Endodermal cell (in vitro differentiated cells): Measurements from ENCODE around the gene RPL7A. TPM values are rescaled to one million over a fixed set of nuclear protein-coding genes. Genes with fewer than 3 reads are reported as not detected.

Experiments
- DNase-seq: peaks from one replicate; pipeline ENCODE4 v3.0.0-alpha.2; 2017
- H3K27ac ChIP-seq: 2 replicates; pipeline ENCODE4 v1.5.1; 2013; ENCODE audit warnings: mild to moderate bottlenecking, low read depth, low read length, moderate library complexity
- H3K27me3 ChIP-seq: 2 replicates; pipeline ENCODE4 v1.6.1; 2013; ENCODE audit warnings: mild to moderate bottlenecking, low read length, moderate library complexity; ENCODE audit not compliant: insufficient read depth, control insufficient read depth, poor library complexity, severe bottlenecking
- H3K36me3 ChIP-seq: 2 replicates; pipeline ENCODE4 v1.7.0; 2013; ENCODE audit warnings: mild to moderate bottlenecking, low read length, moderate library complexity; ENCODE audit not compliant: control insufficient read depth, insufficient read depth
- H3K4me1 ChIP-seq: one replicate; pipeline ENCODE4 v1.7.0; 2013; ENCODE audit warnings: low read length; ENCODE audit not compliant: control insufficient read depth, insufficient read depth
- H3K4me3 ChIP-seq: 2 replicates; pipeline ENCODE4 v1.5.1; 2013; ENCODE audit warnings: mild to moderate bottlenecking, low read length, moderate library complexity
- H3K9ac ChIP-seq: 2 replicates; pipeline ENCODE4 v1.6.1; 2013; ENCODE audit warnings: mild to moderate bottlenecking, low read length, moderate library complexity; ENCODE audit not compliant: poor library complexity, severe bottlenecking; ENCODE audit errors: extremely low read depth
- H3K9me3 ChIP-seq: 2 replicates; pipeline ENCODE4 v1.6.1; 2013; ENCODE audit warnings: mild to moderate bottlenecking, low read length, moderate library complexity; ENCODE audit not compliant: control insufficient read depth
- H3K27ac Mint-ChIP-seq: 2 replicates; pipeline ENCODE4 v1.8.0; 2020; ENCODE audit warnings: mixed read lengths
- H3K27me3 Mint-ChIP-seq: 2 replicates; pipeline ENCODE4 v1.8.0; 2021; ENCODE audit warnings: mild to moderate bottlenecking, mixed read lengths; ENCODE audit not compliant: insufficient read depth
- H3K36me3 Mint-ChIP-seq: 2 replicates; pipeline ENCODE4 v1.8.0; 2020; ENCODE audit warnings: low read depth, mixed read lengths
- H3K4me1 Mint-ChIP-seq: 2 replicates; pipeline ENCODE4 v1.8.0; 2020; ENCODE audit warnings: mixed read lengths
- H3K4me3 Mint-ChIP-seq: 2 replicates; pipeline ENCODE4 v1.8.0; 2020; ENCODE audit warnings: mild to moderate bottlenecking, moderate library complexity, mixed read lengths
- H3K9me3 Mint-ChIP-seq: 2 replicates; pipeline ENCODE4 v1.8.0; 2020; ENCODE audit warnings: mild to moderate bottlenecking, mixed read lengths
- CTCF ChIP-seq: fragments of 200-600 bp; sonication (generic); conservative IDR thresholded peaks from 2 replicates; pipeline ENCODE4 v1.5.0; 2021; ENCODE audit warnings: antibody characterized with exemption, mild to moderate bottlenecking
- WGBS, 2 experiments: methylation state at CpG; one replicate each; pipeline versions ENCODE4 v1.1.5 to v1.1.7; 2013; ENCODE audit warnings: missing lambda C conversion rate in 2 of 2, mixed read lengths in 1 of 2; ENCODE audit not compliant: insufficient coverage in 1 of 2, insufficient read length in 1 of 2; 5-methylcytosine and 5-hydroxymethylcytosine counted together
- total RNA-seq, 2 donors: library from RNA; stranded (reverse); fragmentation: NEBNext Ultra II Directional in 1 of 2; extraction: Animal tissue kit (Norgen Biotek cat#: 25700) in 1 of 2; gene quantifications; 2 replicates in 1 of 2; 3 replicates in 1 of 2; pipeline ENCODE4 v1.2.1, GENCODE V29; 2021

The RPL7A gene
- total RNA-seq, 2 donors from 2014 or later, result 2,418 to 2,634 TPM

DNA sequence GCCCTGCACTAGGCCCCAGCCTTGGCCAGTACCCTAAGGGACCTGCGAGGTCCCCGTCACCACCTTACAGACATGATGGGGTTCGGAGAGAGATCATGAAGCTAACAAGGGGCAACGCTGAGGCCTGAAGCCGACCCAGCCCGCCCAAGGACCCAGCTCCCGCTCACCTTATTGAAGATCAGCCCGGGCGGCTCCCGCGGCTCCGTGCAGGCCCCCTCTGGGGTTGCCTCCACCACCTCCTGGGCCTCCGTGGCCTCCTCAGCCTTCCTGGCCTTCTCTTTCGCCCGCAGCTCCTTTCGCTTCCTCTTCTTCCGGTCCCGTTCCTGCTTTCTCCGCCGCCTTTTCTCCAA lies 15.7 kb upstream of the RPL7A start:
- H3K9me3 ChIP-seq, result no peaks in the 10 kb centered on the region
- TF ChIP-seq CTCF, result no peak
- 90 to 91% methylated on average over 20 of the region's 20 CpGs for WGBS, 2 experiments
- DNase-seq, result no peak
- Mint-ChIP-seq H3K27ac (no peak overlapping the region), H3K9me3 (peaks cover 18% of the 10 kb centered on the region), H3K36me3 (peaks cover 47% of the 10 kb centered on the region), H3K4me3 (no peak overlapping the region), H3K4me1 (peaks cover 15% of the 10 kb centered on the region), H3K27me3 (peaks cover 6% of the 10 kb centered on the region)
- H3K9ac ChIP-seq, result no peak overlapping the region
- H3K36me3 ChIP-seq, result peaks cover 42% of the 10 kb centered on the region
- no peaks in the 10 kb centered on the region for H3K27me3 ChIP-seq
- no peak overlapping the region for H3K4me3 ChIP-seq
- H3K4me1 ChIP-seq, result peaks cover 6% of the 10 kb centered on the region
- no peak overlapping the region for H3K27ac ChIP-seq

DNA sequence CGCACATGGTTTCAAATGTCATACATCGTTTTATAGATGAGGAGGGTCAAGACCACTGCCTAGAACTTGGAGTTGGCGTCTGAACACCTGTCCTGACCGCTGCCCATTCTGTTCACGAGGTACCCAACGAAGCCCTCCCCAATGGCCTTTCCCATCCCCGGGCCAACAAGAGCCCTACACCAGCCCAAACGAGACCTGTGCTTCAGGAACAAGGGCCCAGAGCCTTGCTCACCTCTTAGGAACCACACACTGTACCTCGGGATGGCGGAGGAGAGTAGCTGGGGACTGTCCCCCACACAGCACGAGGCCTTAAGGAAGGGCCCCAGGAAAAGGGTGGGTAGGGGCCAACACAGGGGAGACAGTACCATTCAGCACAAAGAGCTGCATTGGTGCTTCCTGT lies 15.0 kb upstream of the RPL7A start:
- Histone ChIP-seq H3K9me3 (no peaks in the 10 kb centered on the region), H3K27me3 (no peaks in the 10 kb centered on the region), H3K9ac (no peak overlapping the region), H3K27ac (no peak overlapping the region), H3K4me1 (peaks cover 6% of the 10 kb centered on the region), H3K4me3 (no peak overlapping the region), H3K36me3 (peaks cover 42% of the 10 kb centered on the region)
- Mint-ChIP-seq H3K9me3 (peaks cover 11% of the 10 kb centered on the region), H3K36me3 (peaks cover 51% of the 10 kb centered on the region), H3K4me3 (no peak overlapping the region), H3K27me3 (peaks cover 3% of the 10 kb centered on the region), H3K27ac (no peak overlapping the region), H3K4me1 (peaks cover 15% of the 10 kb centered on the region)
- 95 to 98% methylated on average over 10 to 11 of the region's 11 CpGs for WGBS, 2 experiments
- no peak for DNase-seq
- TF ChIP-seq CTCF, result no peak

DNA sequence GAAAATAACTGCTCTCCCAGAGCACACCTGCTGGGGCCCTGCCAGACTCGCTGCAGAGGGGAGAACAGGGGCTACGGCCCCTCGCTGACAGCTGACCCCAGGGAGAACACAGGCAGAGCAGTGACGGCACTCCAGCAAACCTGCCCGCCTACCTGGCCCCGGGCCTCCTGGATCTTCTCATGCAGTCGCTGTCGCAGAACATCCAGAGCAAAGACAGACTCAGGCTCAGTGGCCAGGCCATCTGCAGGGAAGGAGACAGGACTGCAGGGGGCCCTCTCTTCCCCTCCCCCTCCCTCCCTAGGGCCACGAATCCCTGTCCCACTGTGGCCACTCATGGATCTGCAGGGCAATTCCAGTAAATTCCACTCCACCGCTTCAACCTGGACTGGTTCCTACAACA lies 14.5 kb upstream of the RPL7A start:
- no peak for DNase-seq
- H3K9ac ChIP-seq, result no peak overlapping the region
- H3K27ac ChIP-seq, result no peak overlapping the region
- H3K27me3 ChIP-seq, result no peaks in the 10 kb centered on the region
- Mint-ChIP-seq H3K27ac (peak overlapping the region; percentile 58), H3K36me3 (peaks cover 52% of the 10 kb centered on the region), H3K4me3 (no peak overlapping the region), H3K4me1 (peaks cover 15% of the 10 kb centered on the region), H3K9me3 (peaks cover 7% of the 10 kb centered on the region), H3K27me3 (peaks cover 2% of the 10 kb centered on the region)
- TF ChIP-seq CTCF, result peak; percentile 39
- no peak overlapping the region for H3K4me3 ChIP-seq
- H3K9me3 ChIP-seq, result no peaks in the 10 kb centered on the region
- peaks cover 42% of the 10 kb centered on the region for H3K36me3 ChIP-seq
- peaks cover 6% of the 10 kb centered on the region for H3K4me1 ChIP-seq
- 95 to 97% methylated on average over 5 to 10 of the region's 10 CpGs for WGBS, 2 experiments
